Suppressor macrophage (primary cell): ENCODE data around the gene PSMG3.

Experiments used
- DNase-seq, 4 experiments: peaks; one replicate each; pipeline ENCODE4 v3.0.0-alpha.2; 2020 to 2022

PSMG3 gene

GRCh38 chr7:1544896-1545416 is 24.9 kb downstream of the PSMG3 start:
- DNase-seq, result no peak

DNA sequence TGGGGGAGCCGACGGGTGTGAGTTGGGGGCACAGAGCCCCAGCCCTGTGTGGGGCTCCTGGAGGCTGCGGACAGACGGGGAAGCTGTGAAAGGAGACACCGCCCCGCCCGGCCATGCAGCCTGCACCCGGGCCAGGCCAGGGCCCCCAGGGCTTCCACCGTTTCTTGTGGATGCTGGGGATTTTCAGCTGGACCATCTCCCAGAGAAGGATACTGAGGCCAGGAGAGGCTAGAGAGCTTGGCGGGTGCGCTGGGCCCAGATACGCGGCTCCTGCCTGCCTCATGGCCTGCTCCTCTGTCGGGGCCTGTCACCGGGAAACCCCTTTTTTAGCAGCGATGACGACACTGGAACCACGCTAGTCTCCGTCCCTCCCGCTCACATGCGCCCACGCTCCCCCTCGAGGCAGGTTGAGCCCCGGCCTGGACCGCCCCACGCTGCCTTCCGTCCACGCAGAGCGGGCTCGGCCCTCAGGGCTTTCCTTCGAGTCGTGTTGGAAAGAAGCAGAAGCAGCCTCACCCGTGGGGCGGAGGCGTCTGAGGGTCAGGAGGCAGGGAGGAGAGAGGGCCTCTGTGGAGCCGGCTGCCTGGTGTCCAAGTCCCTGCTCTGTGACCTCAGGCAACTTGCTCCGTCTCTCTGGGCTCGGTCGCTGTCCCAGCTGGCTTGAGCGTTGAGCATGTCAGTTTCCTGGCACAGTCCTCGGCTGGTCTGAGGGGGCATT is 25.5 kb downstream of the PSMG3 start:
- DNase-seq, result peak in 2 of 4 experiments; percentile 7 to 24

DNA sequence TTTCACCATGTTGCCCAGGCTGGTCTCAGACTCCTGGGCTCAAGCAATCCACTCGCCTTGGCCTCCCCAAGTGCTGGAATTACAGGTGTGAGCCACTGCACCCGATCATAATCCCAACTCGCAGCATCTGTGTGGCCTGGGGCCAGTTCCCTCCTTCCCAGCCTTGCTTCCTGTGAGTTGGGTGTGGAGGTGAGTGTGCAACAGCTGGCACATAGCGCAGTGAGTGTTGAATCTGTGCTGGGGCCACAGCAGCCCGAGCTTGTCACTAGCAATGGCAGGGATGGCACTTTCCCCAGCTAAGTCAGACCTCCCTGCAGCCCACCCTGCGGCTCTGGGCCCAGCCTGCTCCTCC is 26.0 kb downstream of the PSMG3 start:
- no peak for DNase-seq

DNA sequence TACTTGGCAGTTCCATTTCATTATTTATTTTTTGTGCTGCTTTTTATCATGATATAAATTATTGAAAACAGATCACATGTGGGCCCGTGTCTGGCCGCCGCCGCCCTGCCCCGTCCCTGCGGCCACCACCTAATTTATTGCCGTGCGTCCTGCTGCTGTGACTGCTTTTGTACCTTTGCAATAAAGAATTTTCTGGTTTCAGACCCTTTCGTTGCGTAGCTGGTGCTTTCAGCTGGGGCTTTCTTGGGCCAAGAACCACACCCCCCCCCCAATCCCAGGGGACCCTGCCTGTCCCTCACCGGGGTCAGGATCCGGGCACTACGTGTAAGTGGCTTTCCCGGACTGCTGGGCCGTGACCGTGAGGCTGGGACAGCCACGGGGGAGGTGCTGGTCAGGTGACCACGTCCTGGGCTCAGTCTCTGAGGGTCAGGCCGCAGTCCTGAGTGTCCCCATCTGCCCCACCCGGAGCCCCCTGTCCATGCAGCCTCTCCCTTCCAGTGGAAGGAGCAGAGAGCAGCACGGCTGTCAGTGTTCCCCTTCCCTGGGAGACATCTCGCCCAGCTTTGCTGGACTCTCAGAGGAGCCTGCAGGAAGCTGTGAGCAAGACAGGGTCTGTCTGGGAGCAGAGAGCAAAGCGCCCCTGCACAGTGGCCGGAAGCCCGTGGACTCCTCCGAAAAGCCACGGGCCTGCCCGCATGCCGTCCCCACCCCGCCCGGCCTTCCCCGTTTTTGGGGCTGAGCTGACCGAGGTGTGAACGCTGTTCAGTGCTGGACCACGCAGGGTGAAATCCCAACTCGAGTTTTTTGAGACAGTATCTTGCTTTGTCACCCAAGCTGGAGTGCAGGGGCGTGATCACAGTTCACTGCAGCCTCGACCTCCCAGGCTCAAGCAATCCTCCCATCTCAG is 26.7 kb downstream of the PSMG3 start:
- DNase-seq, result no peak

DNA sequence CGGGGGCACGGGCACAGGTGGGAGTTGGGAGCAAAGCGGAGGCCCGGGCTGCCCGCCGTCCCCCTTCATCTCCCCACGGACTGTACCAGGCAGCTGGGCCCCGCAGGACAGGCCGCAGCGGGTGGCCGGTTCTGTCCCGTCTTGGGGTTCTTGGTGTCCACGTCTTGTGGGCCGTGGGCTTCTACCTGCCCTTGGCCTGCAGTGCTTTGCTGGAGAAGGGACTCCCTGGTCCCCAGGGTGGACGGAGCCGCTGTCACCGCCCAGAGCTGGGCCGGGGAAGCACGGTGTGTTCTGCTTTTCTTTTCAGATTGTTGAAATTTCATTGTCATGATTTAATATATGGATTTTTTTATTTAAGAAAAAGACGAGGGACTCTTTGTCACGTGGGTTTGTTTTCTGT is 27.5 kb downstream of the PSMG3 start:
- DNase-seq, result no peak

DNA sequence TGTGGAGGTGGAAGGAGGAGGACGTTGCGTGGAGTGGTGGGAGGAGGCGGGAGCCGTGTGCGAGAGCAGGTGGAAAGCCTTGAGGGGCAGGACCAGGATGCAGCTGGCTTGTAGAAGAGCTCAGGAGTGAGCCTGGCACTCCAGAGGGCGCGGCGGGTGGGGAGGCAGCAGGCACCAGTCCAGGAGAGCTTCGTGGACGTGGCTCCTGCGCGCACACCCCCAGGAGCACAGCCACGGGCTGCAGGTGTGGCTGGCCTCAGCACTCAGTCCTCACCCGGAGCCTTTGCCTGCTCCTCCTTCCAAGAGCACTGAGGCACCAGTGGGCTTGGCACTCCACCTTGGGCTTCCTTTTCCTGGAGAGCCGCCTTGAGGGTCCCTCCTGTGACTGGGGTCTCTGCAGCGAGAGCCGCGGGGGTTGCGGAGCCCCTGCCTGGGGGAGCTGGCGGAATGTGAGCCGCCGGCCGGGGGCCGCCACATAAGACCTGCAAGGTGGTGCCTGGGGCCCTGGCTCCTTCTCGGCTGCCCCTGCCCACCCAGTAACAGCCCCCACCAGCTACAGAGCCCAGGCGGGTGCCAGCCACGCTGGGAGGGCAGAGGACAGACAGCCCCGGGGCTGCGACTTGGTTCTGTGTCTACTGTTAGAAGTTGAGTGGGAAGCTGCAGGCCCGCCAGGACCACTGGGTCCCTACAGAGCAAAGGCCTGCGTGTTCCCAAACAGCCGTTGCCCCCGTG is 28.2 kb downstream of the PSMG3 start:
- no peak for DNase-seq

DNA sequence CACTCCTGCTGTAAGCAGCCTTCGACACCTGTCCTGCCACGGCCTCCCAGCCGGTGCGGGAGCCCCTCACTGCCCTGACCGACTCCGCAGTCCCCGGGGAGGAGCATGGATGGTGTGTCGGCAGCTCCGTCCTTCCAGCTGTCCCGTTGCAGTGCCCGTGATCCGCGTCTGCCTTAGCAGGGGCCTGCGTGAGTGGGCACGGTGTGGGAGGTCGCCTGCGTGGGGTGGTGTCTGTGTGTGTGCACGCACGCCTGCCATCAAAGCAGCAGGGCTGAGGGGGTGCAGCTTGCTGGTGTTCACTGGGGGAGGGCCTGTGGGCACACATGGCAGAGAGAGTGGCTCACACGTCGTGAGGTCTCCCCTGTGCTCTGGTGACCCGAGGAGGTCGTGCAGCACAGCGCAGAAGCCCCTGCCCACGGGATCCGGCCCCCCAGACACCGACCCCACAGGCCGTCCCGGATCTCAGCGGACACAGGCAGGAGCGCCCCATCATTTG is 29.0 kb downstream of the PSMG3 start:
- DNase-seq, result no peak

GRCh38 chr7:1539882-1540775 is 29.7 kb downstream of the PSMG3 start:
- DNase-seq, result no peak

- DNase-seq, result no peak
Measured at GRCh38 chr7:1539181-1539881, 30.5 kb downstream of the PSMG3 start.

DNA sequence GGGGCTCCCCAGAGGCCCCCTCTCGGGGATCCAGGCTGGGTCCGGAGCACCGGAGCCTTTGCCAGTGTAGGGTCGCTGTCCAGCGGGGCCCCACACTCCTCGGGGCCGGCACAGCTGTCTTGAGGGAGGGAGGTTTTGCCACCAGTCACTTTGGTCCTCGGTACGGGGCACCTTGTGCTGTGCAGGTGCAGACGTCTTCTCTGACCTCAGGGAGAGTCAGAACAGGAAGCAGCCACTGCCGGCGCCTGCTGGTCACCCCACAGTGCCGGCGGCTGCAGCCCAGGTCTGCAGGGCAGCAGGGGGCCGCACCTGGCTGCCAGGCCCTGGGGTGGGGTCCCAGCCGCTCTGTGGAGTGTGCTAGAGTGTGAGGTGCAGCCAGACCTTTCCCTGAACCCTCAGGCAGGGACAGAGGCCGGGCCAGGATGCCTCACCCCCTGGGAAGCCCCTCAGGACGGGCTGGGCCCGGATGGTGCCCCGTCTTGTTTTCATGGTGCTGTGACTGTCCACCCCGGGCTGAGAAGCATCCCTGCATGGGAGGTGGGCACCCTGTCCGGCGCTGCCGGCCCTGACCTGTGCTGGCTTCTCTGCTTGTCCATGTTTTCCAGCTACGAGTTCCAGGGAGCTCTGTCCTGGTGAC is 31.2 kb downstream of the PSMG3 start:
- no peak for DNase-seq

- DNase-seq, result no peak
Measured at GRCh38 chr7:1537535-1538412, 32.1 kb downstream of the PSMG3 start.

DNA sequence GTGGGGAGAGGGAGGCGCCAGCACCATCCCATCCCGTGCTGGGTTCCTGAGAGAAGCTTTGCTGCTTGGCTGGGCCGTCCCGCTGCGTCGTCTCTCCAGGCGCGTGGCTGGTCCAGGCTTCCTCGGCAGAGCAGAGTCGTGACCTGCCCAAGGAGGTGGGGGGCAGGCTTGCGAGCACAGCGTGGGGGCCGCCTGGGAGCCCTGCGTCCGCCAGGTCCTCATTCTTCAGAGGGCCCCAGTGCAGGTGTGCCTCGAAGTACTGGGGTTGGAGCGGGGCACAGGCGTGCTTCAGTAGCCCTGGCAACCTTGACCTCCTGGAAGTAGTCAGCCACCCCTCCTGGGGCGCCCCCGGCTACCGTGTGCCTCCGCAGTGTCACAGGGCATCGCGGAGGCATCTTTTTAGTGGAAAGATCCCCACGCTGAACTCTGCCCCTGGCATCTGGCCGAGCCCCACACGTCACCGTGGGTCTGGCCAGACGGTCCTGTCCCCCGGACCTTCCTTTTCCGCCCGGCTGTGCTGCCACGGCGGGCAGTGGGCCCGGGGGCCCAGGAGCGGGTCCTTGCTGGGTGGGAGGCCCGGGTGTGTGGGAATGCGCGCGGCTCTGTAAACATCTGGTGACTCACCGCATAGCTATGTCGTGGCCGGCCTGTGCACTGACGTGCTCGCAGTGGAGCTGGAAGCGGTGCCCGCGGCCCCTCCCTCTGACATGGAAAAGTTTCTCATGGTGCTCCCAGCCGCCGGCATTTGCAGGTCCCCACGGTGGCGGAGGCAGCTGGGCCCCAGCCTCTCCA is 32.9 kb downstream of the PSMG3 start:
- DNase-seq, result no peak

GRCh38 chr7:1536455-1536742 is 33.4 kb downstream of the PSMG3 start:
- no peak for DNase-seq

DNA sequence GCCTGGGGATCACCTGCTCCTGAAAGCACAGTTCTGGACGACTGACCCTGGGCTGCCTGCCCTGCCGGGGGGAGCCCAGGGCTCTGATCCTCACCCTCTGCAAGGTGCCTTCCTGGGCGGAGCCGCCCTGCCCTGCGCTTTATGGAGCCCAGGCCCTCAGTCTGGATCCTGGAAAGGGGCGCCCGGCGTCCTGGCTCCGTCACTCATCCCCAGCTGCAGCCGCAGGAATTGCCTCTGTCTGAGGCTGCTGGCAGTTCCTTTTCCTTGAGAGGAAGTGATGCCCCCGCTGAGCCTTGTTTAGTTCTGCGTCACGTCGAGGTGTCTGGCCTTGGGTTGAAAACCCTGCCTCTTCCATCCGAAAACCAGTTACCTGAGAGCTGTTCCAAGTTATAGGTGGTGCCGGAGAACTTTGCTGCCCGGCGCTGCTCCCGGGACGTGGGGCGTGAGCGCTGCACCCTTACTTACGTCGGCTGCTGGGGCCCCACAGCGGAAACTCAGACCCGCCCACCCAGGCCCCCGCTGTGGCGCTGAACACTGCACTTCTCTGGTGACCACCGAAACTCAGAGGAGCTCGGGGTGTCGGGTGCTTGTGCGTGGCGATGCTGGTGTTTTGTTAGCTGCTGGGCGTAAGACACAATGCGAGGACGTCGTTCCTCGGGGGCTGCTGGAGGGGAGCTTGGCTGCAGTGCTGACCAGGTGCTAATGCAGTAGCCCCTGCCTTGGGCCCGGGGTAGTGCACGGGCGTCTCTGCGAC is 34.0 kb downstream of the PSMG3 start:
- peak; percentile 67 to 84 (median 76) for DNase-seq

GRCh38 chr7:1535100-1535458 is 34.8 kb downstream of the PSMG3 start:
- no peak for DNase-seq

DNA sequence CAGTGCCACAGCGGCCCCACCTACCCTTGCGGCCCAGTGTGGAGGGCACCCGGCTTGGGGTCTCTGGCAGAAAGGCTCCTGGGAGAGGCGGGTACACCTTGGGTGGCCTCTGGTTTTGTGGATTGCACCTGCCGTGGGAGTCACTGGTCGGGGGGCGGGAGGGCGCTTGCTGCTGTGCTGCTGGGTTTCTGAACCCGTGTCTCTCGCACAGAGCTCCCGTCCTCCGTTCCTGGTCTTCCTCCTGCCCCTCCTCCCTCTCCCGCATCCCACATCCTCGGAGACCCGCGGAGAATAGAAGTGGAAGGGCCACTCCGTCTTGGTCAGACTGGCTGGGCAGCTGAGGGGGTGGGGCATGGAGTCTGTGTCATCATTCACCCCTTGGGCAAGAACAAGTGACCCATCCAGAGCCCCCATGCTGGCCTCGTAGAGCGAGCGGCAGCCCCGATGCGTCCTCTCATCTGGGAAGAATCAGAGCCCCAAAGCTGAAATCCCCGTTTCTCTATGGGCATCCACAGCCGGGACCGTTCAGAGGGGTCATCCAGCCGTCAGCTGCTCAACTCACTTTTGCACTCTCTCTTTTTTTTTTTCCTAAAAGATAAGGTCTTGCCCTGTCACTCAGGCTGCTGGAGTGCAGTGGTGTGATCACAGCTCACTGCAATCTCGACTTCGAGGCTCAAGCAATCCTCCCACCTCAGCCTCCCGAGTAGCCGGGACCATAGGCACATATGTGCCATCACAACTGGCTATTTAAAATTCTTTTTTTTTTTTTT is 35.3 kb downstream of the PSMG3 start:
- DNase-seq, result no peak

- DNase-seq, result peak; percentile 69 to 83 (median 72)
Measured at GRCh38 chr7:1533547-1534329, 36.1 kb downstream of the PSMG3 start.
